ENCODE results near the gene SQSTM1. TPM values are rescaled to one million over a fixed set of nuclear protein-coding genes. Genes with fewer than 3 reads are reported as not detected.

SQSTM1 gene
- total RNA-seq, 1 experiment from 2014 or later: 985 TPM

DNA sequence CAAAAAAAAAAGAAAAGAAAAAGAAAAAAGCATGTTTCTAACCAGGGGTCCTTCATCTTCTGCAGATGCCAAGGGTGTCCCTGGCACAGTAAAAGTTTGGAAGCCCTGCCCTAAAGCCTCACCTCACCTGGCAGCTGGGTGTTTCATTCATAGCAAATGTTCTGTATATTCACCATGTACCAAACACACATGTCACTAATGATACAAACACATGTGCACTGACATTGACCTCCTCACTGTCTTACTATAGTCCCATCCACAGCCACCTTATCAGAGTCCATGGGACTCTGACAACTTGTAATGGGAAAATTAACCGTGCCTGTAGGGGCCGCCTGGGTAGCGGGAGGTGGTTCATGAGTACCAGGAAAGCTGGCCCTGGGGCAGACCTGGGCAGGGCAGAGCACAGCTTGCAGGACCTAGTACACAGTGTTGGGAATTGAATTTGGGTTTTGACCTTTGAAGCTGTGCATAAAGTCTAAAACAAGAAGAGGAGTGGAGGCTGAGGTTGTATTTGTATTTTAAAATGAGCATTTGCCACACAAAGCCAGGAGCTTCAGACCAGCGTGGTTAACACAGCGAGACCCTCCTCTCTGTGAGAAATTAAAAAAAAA is 7.6 kb upstream of the SQSTM1 start:
- Histone ChIP-seq H3K27ac (ENCODE audit: low read length) (no peak overlapping the region), H3K9me3 (ENCODE audit: control insufficient read depth, insufficient read depth, low read depth, low read length) (no peaks in the 10 kb centered on the region), H3K4me3 (ENCODE audit: low read depth in 2 of 2, low read length in 2 of 2) (no peak overlapping the region), H3K27me3 (ENCODE audit: control insufficient read depth, insufficient read depth, low read length) (no peaks in the 10 kb centered on the region), H3K36me3 (ENCODE audit: control insufficient read depth, insufficient read depth, low read length) (no peaks in the 10 kb centered on the region; the same call in 1 of the 2 replicates), H3K4me1 (ENCODE audit: control insufficient read depth, insufficient read depth, low read length) (peaks cover 8% of the 10 kb centered on the region)
- in situ Hi-C loops (cut with HindIII; ENCODE audit: low pct_unique_long_range_greater_than_20kb, low sequenced_read_pairs): no loop called here
- ChIA-PET CTCF (no interaction called here), POLR2A (interaction anchor here (0.7 kb wide), 1 partner anchor 9 kb away, joined by 5 read pairs; no protein-coding TSS in a partner anchor)
- no peak for ATAC-seq
- no peak for DNase-seq (ENCODE audit: low read depth, low spot score)
- TF ChIP-seq, protein P1, sequence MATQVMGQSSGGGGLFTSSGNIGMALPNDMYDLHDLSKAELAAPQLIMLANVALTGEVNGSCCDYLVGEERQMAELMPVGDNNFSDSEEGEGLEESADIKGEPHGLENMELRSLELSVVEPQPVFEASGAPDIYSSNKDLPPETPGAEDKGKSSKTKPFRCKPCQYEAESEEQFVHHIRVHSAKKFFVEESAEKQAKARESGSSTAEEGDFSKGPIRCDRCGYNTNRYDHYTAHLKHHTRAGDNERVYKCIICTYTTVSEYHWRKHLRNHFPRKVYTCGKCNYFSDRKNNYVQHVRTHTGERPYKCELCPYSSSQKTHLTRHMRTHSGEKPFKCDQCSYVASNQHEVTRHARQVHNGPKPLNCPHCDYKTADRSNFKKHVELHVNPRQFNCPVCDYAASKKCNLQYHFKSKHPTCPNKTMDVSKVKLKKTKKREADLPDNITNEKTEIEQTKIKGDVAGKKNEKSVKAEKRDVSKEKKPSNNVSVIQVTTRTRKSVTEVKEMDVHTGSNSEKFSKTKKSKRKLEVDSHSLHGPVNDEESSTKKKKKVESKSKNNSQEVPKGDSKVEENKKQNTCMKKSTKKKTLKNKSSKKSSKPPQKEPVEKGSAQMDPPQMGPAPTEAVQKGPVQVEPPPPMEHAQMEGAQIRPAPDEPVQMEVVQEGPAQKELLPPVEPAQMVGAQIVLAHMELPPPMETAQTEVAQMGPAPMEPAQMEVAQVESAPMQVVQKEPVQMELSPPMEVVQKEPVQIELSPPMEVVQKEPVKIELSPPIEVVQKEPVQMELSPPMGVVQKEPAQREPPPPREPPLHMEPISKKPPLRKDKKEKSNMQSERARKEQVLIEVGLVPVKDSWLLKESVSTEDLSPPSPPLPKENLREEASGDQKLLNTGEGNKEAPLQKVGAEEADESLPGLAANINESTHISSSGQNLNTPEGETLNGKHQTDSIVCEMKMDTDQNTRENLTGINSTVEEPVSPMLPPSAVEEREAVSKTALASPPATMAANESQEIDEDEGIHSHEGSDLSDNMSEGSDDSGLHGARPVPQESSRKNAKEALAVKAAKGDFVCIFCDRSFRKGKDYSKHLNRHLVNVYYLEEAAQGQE (IDR thresholded peaks at IDR 0.05; ENCODE audit: insufficient read depth in 1 of 2, low read depth in 2 of 2, low read length in 1 of 2): no peak
- TF ChIP-seq, protein P2, sequence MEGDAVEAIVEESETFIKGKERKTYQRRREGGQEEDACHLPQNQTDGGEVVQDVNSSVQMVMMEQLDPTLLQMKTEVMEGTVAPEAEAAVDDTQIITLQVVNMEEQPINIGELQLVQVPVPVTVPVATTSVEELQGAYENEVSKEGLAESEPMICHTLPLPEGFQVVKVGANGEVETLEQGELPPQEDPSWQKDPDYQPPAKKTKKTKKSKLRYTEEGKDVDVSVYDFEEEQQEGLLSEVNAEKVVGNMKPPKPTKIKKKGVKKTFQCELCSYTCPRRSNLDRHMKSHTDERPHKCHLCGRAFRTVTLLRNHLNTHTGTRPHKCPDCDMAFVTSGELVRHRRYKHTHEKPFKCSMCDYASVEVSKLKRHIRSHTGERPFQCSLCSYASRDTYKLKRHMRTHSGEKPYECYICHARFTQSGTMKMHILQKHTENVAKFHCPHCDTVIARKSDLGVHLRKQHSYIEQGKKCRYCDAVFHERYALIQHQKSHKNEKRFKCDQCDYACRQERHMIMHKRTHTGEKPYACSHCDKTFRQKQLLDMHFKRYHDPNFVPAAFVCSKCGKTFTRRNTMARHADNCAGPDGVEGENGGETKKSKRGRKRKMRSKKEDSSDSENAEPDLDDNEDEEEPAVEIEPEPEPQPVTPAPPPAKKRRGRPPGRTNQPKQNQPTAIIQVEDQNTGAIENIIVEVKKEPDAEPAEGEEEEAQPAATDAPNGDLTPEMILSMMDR (IDR thresholded peaks at IDR 0.05): no peak
- no peak for TF ChIP-seq SIN3A (IDR thresholded peaks at IDR 0.05; ENCODE audit: borderline replicate concordance, insufficient read depth, low read depth, low read length)
- TF ChIP-seq TCF7L2 (IDR thresholded peaks at IDR 0.05; ENCODE audit: low read depth, low read length): no peak
- TF ChIP-seq POLR2AphosphoS5 (IDR thresholded peaks at IDR 0.05; ENCODE audit: low read depth, low read length): no peak
- BruUV-seq (replicated peaks): no TSS peak
- intact Hi-C loops (cut with micrococcal nuclease; ENCODE audit: unreplicated experiment): no loop called here

DNA sequence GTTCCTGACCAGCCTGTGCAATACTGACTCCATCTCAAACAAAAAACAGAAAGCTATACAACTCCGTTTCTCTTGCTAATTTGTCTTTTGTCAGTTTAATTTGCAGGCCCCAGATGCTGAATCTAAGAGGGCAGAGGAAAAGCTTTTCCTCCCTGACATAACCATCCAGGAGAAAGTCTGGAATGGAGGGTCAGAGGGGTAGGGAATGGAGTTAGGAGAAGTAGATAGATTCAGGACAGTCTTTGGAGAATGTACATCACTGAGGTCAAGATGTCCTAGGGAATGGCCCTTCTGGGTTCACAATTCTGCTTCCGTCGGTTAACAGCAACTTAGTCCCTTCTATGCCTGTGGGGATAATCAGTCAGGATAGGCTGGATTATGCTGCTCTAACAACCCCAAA is 6.6 kb upstream of the SQSTM1 start:
- peaks cover 17% of the 10 kb centered on the region for H3K4me1 ChIP-seq (ENCODE audit: control insufficient read depth, insufficient read depth, low read length)
- ATAC-seq: no peak
- DNase-seq (ENCODE audit: low read depth, low spot score): no peak
- no peaks in the 10 kb centered on the region for H3K9me3 ChIP-seq (ENCODE audit: control insufficient read depth, insufficient read depth, low read depth, low read length)
- intact Hi-C loops (cut with micrococcal nuclease; ENCODE audit: unreplicated experiment): no loop called here
- H3K27me3 ChIP-seq (ENCODE audit: control insufficient read depth, insufficient read depth, low read length): no peaks in the 10 kb centered on the region
- peak overlapping the region; percentile 15; the same call in 1 of the 2 replicates for H3K27ac ChIP-seq (ENCODE audit: low read length)
- H3K36me3 ChIP-seq (ENCODE audit: control insufficient read depth, insufficient read depth, low read length): no peaks in the 10 kb centered on the region; the same call in 1 of the 2 replicates
- POLR2A ChIA-PET: no interaction called here
- BruUV-seq (replicated peaks): no TSS peak
- TF ChIP-seq, protein P2 (IDR thresholded peaks at IDR 0.05): no peak
- TF ChIP-seq TCF7L2 (IDR thresholded peaks at IDR 0.05; ENCODE audit: low read depth, low read length): no peak
- TF ChIP-seq, protein P1 (IDR thresholded peaks at IDR 0.05; ENCODE audit: insufficient read depth in 1 of 2, low read depth in 2 of 2, low read length in 1 of 2): no peak
- CTCF ChIA-PET: no interaction called here
- in situ Hi-C loops (cut with HindIII; ENCODE audit: low pct_unique_long_range_greater_than_20kb, low sequenced_read_pairs): no loop called here
- H3K4me3 ChIP-seq (ENCODE audit: low read depth in 2 of 2, low read length in 2 of 2): no peak overlapping the region

Data from Panc1 (cell line).